22Rv1 (cell line): ENCODE measurements around the gene H1-8.

Experiments used
- H3K27ac ChIP-seq: fragments of 450-650 bp; 2 replicates; pipeline ENCODE4 v1.5.1; 2017
- ZFX ChIP-seq: fragments of 450-650 bp; IDR thresholded peaks from 2 replicates; pipeline ENCODE4 v1.6.1; 2017; ENCODE audit warnings: antibody characterized with exemption, borderline replicate concordance
- TF ChIP-seq, protein P1 (sequence below): fragments of 450-650 bp; IDR thresholded peaks from 2 replicates; pipeline ENCODE4 v1.5.1; 2017; ENCODE audit warnings: mild to moderate bottlenecking

H1-8 gene

DNA sequence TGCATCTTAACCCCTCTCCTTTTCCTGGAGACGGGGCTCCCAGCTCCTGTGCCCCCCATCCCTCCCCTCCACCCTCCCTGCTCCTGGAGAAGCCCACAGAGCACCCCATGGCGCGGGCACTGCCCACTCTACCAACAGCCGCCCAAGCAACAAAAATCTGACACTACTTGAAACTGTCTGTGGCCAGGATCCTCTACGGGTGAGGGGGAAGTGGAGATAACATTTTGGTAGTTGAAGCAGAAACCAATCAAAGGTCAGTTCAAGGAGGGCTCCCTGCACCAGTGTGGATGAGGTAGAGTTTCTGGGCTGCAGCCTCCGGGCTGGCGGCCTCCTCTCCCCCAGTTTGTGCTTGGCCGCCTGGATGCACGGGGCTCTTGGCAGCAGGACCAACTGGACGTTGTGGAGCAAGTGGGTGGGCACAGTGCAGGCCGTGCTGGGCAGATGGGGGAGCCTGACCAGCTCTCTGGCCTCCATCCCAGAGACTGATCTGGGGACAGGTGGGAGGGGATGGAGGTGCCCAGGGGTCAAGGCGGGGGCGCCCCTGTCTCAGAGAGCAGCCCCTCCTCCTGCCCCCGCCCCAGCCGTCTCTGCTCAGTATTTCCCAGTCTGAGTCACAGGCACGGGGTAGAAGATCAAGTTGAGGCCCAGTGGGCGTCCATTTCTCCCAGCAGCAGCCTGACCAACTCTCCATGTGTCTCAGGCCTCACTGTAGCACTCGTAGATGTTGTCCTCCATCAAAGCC is 12.8 kb downstream of the H1-8 start:
- TF ChIP-seq, protein P1, sequence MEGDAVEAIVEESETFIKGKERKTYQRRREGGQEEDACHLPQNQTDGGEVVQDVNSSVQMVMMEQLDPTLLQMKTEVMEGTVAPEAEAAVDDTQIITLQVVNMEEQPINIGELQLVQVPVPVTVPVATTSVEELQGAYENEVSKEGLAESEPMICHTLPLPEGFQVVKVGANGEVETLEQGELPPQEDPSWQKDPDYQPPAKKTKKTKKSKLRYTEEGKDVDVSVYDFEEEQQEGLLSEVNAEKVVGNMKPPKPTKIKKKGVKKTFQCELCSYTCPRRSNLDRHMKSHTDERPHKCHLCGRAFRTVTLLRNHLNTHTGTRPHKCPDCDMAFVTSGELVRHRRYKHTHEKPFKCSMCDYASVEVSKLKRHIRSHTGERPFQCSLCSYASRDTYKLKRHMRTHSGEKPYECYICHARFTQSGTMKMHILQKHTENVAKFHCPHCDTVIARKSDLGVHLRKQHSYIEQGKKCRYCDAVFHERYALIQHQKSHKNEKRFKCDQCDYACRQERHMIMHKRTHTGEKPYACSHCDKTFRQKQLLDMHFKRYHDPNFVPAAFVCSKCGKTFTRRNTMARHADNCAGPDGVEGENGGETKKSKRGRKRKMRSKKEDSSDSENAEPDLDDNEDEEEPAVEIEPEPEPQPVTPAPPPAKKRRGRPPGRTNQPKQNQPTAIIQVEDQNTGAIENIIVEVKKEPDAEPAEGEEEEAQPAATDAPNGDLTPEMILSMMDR = no peak
- no peak for TF ChIP-seq ZFX
- H3K27ac ChIP-seq = no peak overlapping the region

DNA sequence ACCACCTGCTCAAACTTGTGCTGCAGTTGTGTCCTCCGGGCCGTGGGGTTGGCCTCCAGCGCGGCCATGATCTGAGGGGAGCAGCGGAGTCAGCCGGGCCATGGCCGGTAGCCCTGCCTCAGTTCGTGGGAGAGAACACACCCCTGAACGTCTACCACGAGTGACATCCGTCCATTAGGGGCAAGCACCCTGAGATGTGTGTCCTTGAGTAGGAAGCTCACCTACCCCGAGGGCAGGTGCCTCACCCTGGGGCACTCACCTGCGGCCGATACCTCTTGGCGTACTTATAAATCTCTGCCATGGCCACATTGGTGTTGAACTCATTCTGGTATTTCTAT is 13.4 kb downstream of the H1-8 start:
- H3K27ac ChIP-seq = no peak overlapping the region
- TF ChIP-seq ZFX = no peak
- TF ChIP-seq, protein P1 = no peak

DNA sequence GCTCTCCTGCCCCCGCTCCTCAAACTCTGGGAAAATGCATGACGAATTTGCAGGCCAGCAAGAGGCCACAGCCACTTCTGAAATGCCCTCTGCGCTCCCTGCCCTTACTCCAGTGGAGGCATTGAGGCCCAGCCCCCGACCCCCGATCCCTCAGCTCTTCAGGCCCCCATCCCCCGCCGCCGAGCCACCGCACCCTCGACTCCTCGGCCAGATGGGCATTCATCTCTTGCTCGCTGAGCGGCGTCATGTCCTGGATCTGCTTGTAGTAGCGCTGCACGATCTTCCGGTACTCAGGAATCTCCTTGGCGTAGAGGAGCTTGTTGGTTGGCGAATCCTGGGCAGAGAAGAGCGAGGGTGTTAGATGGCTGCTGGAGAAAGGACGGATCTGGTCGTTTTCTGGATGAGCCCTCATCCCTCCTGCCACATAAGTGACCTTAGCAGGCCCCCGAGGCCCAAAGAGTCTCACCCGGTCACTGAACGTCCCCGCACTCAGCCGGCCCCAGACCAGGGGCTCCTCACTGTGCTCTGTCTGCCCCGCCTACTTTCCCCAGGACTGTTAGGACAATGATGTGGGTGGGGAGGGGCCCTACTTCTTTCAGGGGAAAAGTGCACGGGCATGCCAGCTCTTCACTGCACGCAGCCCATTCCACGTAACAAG is 14.0 kb downstream of the H1-8 start:
- TF ChIP-seq, protein P1 = no peak
- no peak for TF ChIP-seq ZFX
- no peak overlapping the region for H3K27ac ChIP-seq

DNA sequence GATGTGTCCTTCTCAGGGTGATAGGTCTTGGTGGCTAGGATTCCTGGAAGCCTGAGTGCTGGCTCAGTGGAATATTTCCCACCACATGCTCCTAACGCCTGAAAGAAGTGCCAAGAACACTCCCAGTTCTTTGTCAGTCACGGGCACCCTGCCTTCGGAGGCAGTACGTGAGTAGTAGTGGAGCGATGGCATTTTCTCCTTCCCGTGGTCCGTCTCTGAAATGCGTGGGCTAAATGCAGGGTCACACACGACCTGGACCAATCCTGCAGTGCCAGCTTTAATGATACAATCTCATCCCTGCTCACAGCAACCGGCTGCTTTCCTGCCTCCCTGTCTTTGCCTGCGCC is 14.5 kb downstream of the H1-8 start:
- no peak overlapping the region for H3K27ac ChIP-seq
- TF ChIP-seq ZFX = no peak
- TF ChIP-seq, protein P1 = no peak

DNA sequence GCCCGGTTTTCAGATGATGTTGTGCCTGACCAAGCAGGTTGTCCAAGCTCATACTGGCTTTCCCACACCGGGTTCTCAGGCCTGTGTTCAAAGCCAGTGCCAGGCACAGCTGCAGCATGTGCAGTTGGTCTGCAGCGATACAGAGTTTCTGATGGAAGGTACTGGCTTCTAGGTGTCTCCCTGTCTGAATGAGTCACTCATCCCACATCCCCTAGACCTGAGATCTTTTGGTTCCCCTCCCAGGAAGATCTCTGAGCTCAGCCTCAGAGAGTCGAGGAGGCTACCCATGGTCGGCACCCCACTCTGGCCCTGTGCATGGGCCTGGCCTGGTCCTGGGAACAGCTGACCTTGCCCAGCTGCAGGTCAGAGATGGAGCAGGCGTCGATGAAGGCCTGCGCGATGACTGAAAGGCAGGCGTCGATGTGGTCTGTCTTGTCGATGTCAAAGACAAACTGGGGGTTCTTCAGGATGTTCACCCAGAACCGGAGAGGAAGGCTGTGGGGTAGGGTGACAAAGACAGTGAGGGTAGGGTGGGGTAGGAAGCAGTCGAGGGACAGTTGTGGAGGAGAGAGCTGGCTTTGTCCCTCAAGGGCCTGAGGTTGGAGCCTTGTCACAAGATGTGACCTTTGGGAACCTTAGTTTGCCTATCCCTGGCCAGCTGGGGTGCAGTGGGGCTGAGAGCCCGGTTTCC is 15.3 kb downstream of the H1-8 start:
- H3K27ac ChIP-seq = no peak overlapping the region
- no peak for TF ChIP-seq ZFX
- TF ChIP-seq, protein P1 = no peak

DNA sequence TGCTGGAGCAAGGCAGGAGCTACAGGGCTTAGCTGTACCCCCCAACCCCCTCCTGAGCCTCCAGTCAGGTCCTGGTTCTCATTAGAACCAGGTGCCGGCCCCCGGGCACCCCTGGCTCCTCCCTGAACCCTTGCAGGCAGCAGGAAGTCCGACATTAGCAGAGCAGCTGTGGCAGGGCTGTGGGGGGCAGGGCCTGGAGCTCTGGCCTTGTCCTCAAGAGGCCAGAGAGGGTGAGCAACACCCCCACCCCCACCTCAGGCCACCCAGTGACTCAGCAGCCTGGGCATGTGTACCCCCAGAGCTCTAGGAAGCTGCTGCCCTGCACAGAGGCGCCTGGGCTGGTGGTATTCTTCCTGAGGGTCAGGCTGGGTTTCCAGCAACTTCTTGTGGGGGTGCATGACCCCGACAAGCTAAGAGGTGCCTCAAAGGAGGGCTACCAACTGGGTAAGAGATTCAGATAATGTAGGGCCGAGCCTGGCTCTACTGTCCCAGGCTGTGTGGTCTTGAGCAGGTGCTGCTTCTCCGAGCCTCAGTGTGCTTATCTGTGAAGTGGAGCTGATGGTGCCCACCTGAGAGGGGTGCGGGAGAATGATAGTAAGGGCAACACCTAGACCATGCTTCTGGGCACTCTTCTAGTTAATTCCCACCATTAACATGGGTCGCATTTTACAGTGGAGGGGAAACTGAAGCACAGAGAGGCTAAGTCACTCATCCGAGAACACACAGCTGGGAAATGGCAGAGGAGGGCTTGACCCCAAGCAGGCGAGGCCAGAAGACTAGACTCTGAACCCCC is 16.0 kb downstream of the H1-8 start:
- TF ChIP-seq, protein P1 = no peak
- no peak for TF ChIP-seq ZFX

DNA sequence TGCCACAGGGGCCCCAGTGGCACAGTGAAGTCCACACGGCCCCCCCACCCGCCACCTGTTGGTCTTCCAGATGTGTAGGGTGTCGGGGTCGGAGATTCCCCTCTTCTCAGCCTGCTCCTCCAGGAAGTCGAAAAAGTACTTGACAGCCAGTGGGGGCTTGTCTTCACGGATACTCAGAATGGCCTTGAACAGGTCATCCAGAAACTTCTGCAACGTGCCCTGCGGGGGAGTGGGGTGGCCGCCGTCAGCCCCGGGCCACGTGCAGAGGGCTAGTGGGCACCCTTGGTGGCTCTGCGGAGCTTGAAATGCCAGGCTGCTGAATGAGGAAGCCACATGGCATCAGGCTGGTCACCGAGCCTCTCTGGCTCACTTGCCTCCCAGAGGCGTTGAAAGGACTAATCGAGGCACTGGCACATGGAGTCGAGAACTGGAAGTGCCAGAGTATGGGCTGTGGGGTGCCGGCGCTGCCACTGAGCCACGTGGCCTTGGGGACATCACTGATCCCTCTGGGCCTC is 16.6 kb downstream of the H1-8 start:
- TF ChIP-seq, protein P1 = no peak
- no peak for TF ChIP-seq ZFX
- H3K27ac ChIP-seq = no peak overlapping the region

More for the DNA sequence above, 16.0 kb downstream of the H1-8 start:
- no peak overlapping the region for H3K27ac ChIP-seq
